Endometrial microvascular endothelial cells (primary cell): ENCODE data around the gene USP31. TPM values are rescaled to one million over a fixed set of nuclear protein-coding genes. Genes with fewer than 3 reads are reported as not detected.

ENCODE experiments used
- in situ Hi-C: cut with HindIII; loops from 2 replicates; pipeline ENCODE4 v1.10.0; 2017; ENCODE audit warnings: low sequenced_read_pairs, low pct_unique_long_range_greater_than_20kb; ENCODE audit errors: inconsistent ontology term
- total RNA-seq: library from RNA; depleted of rRNA; stranded (reverse); fragments of >200 nt; gene quantifications from one replicate; pipeline ENCODE4 v1.2.3, GENCODE V29; 2015; ENCODE audit errors: inconsistent ontology term

USP31 gene
- total RNA-seq = 12.7 TPM

DNA sequence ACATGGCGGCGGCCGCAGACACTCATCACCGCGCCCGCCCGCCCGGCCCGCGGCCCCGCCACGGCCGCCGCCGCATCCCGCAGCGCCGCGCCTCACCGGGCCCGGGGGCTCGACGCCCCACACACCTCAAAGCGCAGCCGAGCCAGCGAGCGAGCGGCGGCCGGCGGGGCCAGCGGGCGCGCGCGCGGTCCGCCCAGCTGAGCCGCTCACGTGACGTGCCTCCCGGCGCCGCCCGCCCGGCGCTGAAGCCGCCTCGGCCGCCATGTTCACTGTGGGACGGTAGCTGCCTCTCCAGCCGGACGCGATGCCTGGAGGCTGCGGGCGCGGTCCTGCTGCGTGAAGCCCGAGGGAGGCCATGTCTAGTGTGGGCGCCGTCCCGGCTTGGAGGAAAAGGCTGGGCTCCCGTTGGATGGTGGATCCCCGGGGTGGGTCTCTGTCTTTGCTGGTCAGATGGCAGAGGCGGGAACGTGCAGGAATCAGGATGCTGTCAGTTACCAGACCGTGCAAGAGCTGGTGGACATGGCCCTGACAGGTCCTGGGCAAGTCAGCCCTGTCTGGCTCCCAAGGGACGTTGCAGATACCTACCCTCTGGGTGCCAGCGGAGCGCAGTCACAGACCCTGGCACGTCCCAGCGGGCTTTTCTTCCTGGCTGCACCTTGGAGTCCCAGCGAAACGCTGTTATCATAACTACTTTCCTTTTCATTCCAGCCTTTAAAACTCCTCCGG, at the start of gene USP31:
USP31 (minus strand) TSS at position 186 of the 726 bp plus-strand sequence; CDS start at position 4, 182 bp downstream.
- in situ Hi-C loops = no loop called here

DNA sequence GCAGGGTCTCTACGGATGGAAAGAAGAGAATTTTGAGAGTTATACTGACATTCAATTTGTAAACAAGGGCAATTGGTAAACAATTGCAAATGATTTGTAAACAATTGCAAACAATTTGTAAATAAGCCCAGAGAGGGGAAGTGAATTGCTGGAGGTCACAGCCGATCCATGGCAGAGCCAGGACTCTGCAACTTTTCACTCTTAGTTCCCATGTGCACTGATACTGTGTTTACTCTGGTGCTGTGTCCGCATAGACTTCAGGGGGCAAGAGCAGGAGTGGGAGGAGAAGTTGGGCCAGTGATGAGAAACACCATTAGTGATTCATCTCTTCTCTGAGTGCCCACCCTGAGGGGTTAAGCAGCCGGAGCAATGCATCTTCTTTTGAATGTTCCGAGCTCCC, 47.3 kb upstream of the USP31 start:
- in situ Hi-C loops = no loop called here

DNA sequence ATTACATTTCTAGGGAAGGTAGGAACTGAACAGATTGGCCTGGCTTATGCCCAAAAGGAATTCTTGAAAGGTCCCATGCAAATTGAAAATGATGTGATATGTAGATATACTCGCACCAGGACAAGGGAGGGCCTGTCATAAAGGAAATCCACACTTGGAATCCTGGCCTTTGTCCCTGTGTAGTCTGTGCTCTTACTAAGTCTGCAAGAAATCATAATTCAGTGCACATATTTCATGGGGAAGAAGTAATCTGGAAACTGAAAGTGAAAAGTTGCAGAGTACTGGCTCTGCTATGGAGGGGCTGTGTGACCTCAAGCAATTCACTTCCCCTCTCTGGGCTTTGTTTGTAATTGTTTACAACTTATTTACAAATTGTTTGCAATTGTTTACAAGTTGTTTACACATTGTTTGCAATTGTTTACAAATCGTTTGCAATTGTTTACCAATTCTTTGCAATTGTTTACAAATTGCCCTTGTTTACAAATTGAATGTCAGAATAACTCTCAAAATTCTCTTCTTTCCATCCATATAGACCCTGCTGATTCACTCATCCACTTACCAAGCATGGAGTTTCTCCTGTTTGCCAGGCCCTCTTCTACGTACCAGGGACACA, 46.2 kb upstream of the USP31 start:
- in situ Hi-C loops = no loop called here

DNA sequence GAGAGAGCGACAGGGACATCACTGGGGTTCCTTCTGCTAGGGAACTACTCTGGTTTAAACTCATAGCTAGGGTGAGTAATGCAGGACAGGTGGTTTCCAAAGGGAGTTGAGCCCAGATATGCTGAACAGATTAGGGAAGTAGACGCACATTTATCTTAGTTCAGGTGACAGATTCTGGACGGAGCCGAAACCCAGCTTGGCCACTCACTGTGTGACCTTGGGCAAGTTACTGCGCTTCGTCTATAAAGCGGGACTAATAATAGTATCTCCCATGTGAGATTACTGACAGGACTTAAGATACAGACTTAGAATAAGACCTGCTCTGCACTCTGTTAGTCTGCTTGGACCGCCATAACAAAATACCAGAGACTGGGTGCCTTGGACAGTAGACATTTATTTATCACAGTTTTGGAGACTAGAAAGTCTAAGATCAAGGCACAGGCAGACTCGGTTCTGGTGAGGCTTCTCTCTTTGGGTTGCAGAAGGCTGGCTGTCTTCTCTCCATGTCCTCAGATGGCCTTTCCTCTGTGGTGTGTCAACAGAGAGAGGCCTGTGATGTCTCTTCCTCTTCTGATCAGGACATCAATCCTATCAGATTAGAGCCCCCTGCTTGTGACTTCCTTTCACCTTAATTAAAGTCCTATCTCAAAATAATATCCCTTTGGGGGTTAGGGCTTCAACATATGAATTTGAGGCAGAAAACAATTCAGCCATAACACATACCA, 45.4 kb upstream of the USP31 start:
- in situ Hi-C loops = no loop called here

DNA sequence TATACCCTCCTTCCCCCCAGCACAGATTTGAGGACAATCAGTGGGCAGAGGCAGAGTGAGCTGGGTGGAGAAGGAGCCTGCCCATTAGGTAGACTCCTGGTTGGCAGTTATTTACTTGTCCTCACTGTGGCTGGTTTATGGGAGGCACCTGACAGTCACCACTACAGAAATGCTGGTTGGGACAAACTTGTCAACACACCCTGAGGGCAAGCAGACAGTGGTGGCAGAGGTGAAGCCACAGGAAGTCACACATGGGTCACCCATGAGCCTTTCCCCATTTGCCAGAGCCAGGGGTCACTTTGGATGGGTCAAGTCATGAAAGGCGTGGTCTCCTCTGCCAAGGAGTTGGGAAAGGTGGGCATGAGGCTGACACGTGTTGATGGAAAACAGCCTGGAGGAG, 39.7 kb upstream of the USP31 start:
- in situ Hi-C loops = no loop called here

DNA sequence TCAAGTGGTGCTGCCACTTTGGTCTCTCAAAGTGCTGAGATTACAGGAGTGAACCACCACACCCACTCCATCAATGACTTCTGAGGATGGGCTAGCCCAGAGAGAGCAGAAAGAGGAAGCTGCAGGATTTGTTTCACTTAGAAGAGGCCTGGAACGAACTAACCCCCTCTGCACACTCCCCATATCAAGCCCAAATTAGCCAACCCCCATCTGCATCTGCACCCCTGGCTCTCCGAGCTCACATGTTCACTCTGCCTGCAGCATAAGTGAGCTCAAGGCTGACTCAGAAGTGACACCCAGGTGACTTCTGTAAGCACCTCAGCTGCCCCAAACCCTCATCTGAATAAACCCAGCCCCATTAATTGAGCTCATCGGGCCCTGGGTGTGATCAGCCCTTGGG, 38.1 kb upstream of the USP31 start:
- in situ Hi-C loops = no loop called here

- in situ Hi-C loops = no loop called here
These were observed 36.9 kb upstream of the USP31 start for GRCh38 chr16:23186171-23186570.

- in situ Hi-C loops = no loop called here
These were observed 36.4 kb upstream of the USP31 start for GRCh38 chr16:23185656-23186055.

GRCh38 chr16:23183543-23183862, 34.3 kb upstream of the USP31 start:
- in situ Hi-C loops = no loop called here

DNA sequence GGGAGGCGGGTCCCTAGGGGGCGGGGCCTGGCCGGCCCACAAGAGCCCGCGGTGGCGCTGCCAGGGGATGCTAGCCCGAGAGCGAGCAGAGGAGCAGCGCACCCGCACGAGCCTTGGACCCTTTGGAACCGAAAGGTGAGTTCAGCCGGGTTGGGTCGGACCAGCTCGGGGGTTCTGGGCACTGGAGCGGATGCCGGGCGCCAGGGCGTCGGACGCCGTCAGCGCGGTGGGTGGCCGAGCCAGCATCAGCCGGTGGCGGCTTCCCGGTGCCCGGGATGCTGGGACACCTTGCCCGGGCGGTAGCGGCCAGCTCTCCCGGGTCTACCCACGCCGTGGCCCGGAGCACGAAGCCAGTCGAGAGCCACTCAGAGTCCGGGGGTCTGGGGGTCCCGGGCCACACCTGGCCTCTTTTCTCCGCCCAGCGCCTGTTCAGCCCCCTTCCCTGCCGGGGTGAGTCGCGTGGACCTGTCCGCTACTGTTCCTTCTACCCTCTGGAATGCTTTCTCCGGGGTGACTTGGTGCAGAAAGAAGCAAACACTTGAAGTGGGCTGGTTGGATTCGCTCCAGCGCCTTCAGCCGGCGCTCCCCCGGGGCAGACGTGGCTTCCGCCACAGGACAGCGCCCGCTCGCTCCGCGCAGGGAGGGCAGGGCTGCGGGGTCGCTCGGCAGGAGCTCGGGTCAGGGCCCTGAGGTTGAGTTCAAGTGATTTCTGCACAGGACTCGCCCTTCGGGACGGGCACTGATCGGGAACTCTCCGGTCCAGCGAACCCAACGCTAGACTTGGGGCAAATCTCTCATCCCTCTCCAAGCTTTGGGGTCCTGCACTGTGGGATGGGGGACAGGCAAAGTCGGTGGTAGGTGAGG, 33.7 kb upstream of the USP31 start, which contains the start of gene SCNN1G:
SCNN1G (plus strand) TSS at position 67 of the 864 bp plus-strand sequence. CDS start 3,527 bp downstream, outside the sequence.
- in situ Hi-C loops = no loop called here

DNA sequence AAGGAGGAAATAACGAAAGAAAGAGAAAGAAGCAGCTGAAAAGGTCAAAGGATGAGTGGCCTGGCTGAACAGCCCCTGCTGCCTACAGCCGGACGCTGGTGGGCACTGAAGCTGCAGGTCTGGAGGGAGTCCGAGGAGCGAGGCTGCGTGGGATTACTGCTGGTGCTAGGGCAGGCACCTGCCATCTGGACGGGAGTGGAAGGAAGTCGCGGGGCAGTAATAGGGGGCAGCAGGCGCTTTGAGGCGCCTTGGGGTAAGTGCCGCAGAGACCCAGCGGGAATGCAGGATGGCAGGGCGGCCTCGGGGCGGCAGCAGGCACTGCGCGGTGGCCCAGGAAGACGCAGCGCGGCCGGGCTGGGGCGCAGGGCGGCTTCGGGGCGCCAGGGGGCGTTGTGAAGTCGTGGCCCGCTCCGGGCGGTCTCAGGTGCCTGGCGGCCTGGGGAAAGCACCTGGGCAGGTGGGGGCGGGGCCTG, 33.0 kb upstream of the USP31 start:
- in situ Hi-C loops = no loop called here

- in situ Hi-C loops = no loop called here
These were observed 32.3 kb upstream of the USP31 start for GRCh38 chr16:23181506-23181905.

GRCh38 chr16:23175651-23176050, 26.4 kb upstream of the USP31 start:
- in situ Hi-C loops = no loop called here

DNA sequence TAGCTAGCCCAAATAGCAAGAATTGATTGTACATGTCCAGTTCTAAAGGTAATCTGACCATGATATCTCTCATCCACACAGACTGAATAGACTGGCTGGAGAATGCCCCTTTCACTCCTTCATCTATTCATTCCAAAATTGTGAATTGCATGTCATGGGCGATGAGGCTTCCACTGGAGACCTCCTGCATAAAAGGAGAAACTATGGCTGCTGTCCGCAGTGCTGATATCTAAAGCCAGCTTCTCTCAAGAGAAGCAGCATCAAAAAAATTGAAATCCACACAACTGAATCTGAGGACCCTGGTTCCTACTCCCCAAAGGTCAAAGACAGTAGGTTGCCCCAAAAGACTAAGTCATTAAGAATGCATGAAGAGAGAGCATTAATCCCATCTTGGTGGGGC, 25.4 kb upstream of the USP31 start:
- in situ Hi-C loops = loop anchor here (25.0 kb wide), 1 partner anchor 238 kb away; no protein-coding TSS in a partner anchor

GRCh38 chr16:23172994-23173393, 23.7 kb upstream of the USP31 start:
- in situ Hi-C loops = loop anchor here (25.0 kb wide), 1 partner anchor 239 kb away; no protein-coding TSS in a partner anchor

DNA sequence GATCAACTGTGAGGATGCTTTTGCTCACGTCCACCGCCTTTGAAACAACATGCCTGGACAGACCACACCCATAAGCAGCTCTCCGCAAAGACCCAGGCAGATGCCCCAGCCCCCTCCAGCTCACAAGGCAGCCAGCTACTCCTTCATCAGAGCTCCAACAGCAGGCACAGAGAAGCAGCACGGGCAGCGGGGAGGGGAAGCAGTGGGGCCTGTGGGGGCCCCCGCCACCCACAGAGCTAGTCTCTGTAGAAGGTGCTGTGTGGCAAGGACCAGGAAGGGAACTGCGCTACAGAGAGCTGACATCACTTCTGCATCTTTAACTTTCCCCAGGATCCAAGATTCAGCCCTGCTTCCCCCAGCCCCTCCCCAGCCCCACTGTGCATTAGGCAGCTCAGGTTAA, 23.3 kb upstream of the USP31 start:
- in situ Hi-C loops = loop anchor here (25.0 kb wide), 1 partner anchor 240 kb away; no protein-coding TSS in a partner anchor

- in situ Hi-C loops = loop anchor here (25.0 kb wide), 1 partner anchor 248 kb away; no protein-coding TSS in a partner anchor
These were observed 15.5 kb upstream of the USP31 start for GRCh38 chr16:23164736-23165135.

DNA sequence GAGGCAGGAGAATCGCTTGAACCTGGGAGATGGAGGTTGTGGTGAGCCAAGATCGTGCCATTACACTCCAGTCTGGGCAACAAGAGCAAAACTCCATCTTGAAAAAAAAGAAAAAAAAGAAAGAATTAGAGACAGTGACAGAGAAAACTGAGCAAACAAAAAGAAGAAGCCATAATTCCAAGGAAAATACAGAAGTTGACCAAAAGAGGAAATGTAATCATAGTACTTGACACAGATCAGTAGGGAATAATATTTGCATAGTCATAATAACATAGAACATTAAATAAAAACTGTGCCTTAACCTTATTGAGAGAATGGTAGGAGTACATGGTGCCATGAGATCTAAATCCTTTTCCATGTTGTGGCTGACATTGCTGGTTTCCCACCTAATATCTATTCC, 14.7 kb upstream of the USP31 start:
- in situ Hi-C loops = loop anchor here (25.0 kb wide), 1 partner anchor 248 kb away; no protein-coding TSS in a partner anchor

- in situ Hi-C loops = loop anchor here (25.0 kb wide), 1 partner anchor 252 kb away; no protein-coding TSS in a partner anchor
These were observed 11.3 kb upstream of the USP31 start for GRCh38 chr16:23160574-23160973.
